Activated T-cell treated with anti-CD3 and anti-CD28 coated beads, Interleukin-2, amount 50 U/mL, for 72 hours (primary cell): ENCODE data around the gene TIMM21. TPM values are rescaled to one million over a fixed set of nuclear protein-coding genes. Genes with fewer than 3 reads are reported as not detected.

Source experiments
- total RNA-seq, 2 donors: library from RNA; stranded (reverse); gene quantifications; one replicate each; pipeline ENCODE4 v1.2.3, GENCODE V29; 2022

Gene TIMM21
- total RNA-seq, 2 donors from 2014 or later: 23.9 to 25.8 TPM

Other genes with a start within 250 kb of the TIMM21 start
- 1 to 10 TPM; 1.0 to 2.1 TPM for gene FBXO15, start 689 bp upstream of the TIMM21 start, total RNA-seq
- 10 to 100 TPM; 45.1 to 47.8 TPM for gene CYB5A, start 143.4 kb downstream of the TIMM21 start, total RNA-seq
- not detected for gene C18orf63, start 167.3 kb downstream of the TIMM21 start, total RNA-seq